Measurements from ENCODE around the gene MATK. TPM values are rescaled to one million over a fixed set of nuclear protein-coding genes. Genes with fewer than 3 reads are reported as not detected.

Gene MATK
- total RNA-seq, 1 experiment from 2014 or later, result 28.3 TPM

DNA sequence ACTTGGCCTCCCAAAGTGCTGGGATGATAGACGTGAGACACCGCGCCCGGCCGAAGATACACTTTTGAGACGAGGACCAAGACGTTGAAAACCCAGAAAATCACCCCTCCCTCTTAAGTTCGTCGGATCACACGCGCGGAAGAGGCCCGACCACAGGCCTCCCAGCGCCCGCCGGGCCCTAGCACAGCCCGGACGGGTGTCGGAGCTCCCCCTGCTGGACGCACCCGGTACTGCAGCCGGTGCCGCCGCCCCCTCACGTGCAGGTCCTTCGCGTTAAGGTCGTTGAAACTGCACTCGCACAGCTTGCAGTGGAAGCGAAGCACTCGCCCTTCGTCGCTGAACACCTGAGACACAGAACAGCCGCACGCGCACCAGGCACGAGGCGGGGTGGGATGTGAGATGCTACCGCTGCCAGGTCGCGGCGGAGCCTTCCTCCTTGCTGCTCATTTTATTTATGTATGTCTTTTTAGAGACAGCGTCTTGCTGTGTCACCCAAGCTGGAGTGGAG, 35.7 kb upstream of the MATK start (continued):
- TF ChIP-seq AFF4 (CRISPR knock-in tag; IDR thresholded peaks at IDR 0.05; ENCODE audit: borderline replicate concordance) (no peak), FOXP1 (CRISPR knock-in tag; IDR thresholded peaks at IDR 0.05; ENCODE audit: borderline replicate concordance) (peak; percentile 83), ZNF416 (CRISPR knock-in tag; IDR thresholded peaks at IDR 0.05) (no peak), JUN (CRISPR knock-in tag; IDR thresholded peaks at IDR 0.05) (no peak; the same call in 1 of the 2 replicates), KAT7 (CRISPR knock-in tag; IDR thresholded peaks at IDR 0.05; ENCODE audit: borderline replicate concordance) (no peak), ERG (CRISPR knock-in tag; IDR thresholded peaks at IDR 0.05) (no peak), PREB (CRISPR knock-in tag; IDR thresholded peaks at IDR 0.05; ENCODE audit: borderline replicate concordance) (no peak), HMGA2 (CRISPR knock-in tag; IDR thresholded peaks at IDR 0.05) (no peak), IRF2 (CRISPR knock-in tag; IDR thresholded peaks at IDR 0.05; ENCODE audit: borderline replicate concordance, low read depth) (no peak), ELF4 (CRISPR knock-in tag; IDR thresholded peaks at IDR 0.05; ENCODE audit: low read depth) (no peak), OVOL2 (CRISPR knock-in tag; IDR thresholded peaks at IDR 0.05; ENCODE audit: borderline replicate concordance) (no peak), ETV6 (CRISPR knock-in tag; IDR thresholded peaks at IDR 0.05) (no peak), TCF7 (CRISPR knock-in tag; IDR thresholded peaks at IDR 0.05; ENCODE audit: low read depth) (no peak; the same call in 1 of the 2 replicates)
- TF ChIP-seq, protein P1, sequence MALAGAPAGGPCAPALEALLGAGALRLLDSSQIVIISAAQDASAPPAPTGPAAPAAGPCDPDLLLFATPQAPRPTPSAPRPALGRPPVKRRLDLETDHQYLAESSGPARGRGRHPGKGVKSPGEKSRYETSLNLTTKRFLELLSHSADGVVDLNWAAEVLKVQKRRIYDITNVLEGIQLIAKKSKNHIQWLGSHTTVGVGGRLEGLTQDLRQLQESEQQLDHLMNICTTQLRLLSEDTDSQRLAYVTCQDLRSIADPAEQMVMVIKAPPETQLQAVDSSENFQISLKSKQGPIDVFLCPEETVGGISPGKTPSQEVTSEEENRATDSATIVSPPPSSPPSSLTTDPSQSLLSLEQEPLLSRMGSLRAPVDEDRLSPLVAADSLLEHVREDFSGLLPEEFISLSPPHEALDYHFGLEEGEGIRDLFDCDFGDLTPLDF (CRISPR knock-in tag; IDR thresholded peaks at IDR 0.05), result no peak
- TF ChIP-seq, protein P2, sequence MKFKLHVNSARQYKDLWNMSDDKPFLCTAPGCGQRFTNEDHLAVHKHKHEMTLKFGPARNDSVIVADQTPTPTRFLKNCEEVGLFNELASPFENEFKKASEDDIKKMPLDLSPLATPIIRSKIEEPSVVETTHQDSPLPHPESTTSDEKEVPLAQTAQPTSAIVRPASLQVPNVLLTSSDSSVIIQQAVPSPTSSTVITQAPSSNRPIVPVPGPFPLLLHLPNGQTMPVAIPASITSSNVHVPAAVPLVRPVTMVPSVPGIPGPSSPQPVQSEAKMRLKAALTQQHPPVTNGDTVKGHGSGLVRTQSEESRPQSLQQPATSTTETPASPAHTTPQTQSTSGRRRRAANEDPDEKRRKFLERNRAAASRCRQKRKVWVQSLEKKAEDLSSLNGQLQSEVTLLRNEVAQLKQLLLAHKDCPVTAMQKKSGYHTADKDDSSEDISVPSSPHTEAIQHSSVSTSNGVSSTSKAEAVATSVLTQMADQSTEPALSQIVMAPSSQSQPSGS (CRISPR knock-in tag; IDR thresholded peaks at IDR 0.05; ENCODE audit: borderline replicate concordance, low read depth), result no peak
- TF ChIP-seq, protein P3, sequence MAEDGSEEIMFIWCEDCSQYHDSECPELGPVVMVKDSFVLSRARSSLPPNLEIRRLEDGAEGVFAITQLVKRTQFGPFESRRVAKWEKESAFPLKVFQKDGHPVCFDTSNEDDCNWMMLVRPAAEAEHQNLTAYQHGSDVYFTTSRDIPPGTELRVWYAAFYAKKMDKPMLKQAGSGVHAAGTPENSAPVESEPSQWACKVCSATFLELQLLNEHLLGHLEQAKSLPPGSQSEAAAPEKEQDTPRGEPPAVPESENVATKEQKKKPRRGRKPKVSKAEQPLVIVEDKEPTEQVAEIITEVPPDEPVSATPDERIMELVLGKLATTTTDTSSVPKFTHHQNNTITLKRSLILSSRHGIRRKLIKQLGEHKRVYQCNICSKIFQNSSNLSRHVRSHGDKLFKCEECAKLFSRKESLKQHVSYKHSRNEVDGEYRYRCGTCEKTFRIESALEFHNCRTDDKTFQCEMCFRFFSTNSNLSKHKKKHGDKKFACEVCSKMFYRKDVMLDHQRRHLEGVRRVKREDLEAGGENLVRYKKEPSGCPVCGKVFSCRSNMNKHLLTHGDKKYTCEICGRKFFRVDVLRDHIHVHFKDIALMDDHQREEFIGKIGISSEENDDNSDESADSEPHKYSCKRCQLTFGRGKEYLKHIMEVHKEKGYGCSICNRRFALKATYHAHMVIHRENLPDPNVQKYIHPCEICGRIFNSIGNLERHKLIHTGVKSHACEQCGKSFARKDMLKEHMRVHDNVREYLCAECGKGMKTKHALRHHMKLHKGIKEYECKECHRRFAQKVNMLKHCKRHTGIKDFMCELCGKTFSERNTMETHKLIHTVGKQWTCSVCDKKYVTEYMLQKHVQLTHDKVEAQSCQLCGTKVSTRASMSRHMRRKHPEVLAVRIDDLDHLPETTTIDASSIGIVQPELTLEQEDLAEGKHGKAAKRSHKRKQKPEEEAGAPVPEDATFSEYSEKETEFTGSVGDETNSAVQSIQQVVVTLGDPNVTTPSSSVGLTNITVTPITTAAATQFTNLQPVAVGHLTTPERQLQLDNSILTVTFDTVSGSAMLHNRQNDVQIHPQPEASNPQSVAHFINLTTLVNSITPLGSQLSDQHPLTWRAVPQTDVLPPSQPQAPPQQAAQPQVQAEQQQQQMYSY (CRISPR knock-in tag; IDR thresholded peaks at IDR 0.05), result no peak
- TF ChIP-seq, protein P4, sequence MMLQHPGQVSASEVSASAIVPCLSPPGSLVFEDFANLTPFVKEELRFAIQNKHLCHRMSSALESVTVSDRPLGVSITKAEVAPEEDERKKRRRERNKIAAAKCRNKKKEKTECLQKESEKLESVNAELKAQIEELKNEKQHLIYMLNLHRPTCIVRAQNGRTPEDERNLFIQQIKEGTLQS (CRISPR knock-in tag; conservative IDR thresholded peaks at IDR 0.05), result no peak
- TF ChIP-seq, protein P5, sequence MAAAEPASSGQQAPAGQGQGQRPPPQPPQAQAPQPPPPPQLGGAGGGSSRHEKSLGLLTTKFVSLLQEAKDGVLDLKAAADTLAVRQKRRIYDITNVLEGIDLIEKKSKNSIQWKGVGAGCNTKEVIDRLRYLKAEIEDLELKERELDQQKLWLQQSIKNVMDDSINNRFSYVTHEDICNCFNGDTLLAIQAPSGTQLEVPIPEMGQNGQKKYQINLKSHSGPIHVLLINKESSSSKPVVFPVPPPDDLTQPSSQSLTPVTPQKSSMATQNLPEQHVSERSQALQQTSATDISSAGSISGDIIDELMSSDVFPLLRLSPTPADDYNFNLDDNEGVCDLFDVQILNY (CRISPR knock-in tag; IDR thresholded peaks at IDR 0.05), result no peak
- TF ChIP-seq, protein P6, sequence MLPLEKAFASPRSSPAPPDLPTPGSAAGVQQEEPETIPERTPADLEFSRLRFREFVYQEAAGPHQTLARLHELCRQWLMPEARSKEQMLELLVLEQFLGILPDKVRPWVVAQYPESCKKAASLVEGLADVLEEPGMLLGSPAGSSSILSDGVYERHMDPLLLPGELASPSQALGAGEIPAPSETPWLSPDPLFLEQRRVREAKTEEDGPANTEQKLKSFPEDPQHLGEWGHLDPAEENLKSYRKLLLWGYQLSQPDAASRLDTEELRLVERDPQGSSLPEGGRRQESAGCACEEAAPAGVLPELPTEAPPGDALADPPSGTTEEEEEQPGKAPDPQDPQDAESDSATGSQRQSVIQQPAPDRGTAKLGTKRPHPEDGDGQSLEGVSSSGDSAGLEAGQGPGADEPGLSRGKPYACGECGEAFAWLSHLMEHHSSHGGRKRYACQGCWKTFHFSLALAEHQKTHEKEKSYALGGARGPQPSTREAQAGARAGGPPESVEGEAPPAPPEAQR (CRISPR knock-in tag; IDR thresholded peaks at IDR 0.05), result no peak
- TF ChIP-seq, protein P7, sequence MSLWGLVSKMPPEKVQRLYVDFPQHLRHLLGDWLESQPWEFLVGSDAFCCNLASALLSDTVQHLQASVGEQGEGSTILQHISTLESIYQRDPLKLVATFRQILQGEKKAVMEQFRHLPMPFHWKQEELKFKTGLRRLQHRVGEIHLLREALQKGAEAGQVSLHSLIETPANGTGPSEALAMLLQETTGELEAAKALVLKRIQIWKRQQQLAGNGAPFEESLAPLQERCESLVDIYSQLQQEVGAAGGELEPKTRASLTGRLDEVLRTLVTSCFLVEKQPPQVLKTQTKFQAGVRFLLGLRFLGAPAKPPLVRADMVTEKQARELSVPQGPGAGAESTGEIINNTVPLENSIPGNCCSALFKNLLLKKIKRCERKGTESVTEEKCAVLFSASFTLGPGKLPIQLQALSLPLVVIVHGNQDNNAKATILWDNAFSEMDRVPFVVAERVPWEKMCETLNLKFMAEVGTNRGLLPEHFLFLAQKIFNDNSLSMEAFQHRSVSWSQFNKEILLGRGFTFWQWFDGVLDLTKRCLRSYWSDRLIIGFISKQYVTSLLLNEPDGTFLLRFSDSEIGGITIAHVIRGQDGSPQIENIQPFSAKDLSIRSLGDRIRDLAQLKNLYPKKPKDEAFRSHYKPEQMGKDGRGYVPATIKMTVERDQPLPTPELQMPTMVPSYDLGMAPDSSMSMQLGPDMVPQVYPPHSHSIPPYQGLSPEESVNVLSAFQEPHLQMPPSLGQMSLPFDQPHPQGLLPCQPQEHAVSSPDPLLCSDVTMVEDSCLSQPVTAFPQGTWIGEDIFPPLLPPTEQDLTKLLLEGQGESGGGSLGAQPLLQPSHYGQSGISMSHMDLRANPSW (CRISPR knock-in tag; conservative IDR thresholded peaks at IDR 0.05; ENCODE audit: low read depth), result no peak
